Measurements from ENCODE around the gene NIM1K. TPM values are rescaled to one million over a fixed set of nuclear protein-coding genes. Genes with fewer than 3 reads are reported as not detected.

The NIM1K gene
- total RNA-seq, 1 donor from 2014 or later, result 0.25 TPM

- intact Hi-C loops (cut with micrococcal nuclease), result no loop called here
- H3K4me3 ChIP-seq, result no peak overlapping the region
- H3K36me3 ChIP-seq, result peaks cover 23% of the 10 kb centered on the region
- no peak for DNase-seq
- H3K27ac ChIP-seq (replicated peaks), result no peak overlapping the region
- no peaks in the 10 kb centered on the region for H3K27me3 ChIP-seq (ENCODE audit: low read depth)
- H3K4me1 ChIP-seq, result peaks cover 25% of the 10 kb centered on the region
- H3K9me3 ChIP-seq (replicated peaks), result no peaks in the 10 kb centered on the region
- TF ChIP-seq CTCF (IDR thresholded peaks at IDR 0.05; ENCODE audit: borderline replicate concordance), result no peak
Observed at GRCh38 chr5:43150075-43150474, 42.0 kb upstream of the NIM1K start.

- H3K36me3 ChIP-seq, result peaks cover 22% of the 10 kb centered on the region
- intact Hi-C loops (cut with micrococcal nuclease), result no loop called here
- peaks cover 31% of the 10 kb centered on the region for H3K4me1 ChIP-seq
- H3K27ac ChIP-seq (replicated peaks), result no peak overlapping the region
- H3K27me3 ChIP-seq (ENCODE audit: low read depth), result no peaks in the 10 kb centered on the region
- no peak overlapping the region for H3K4me3 ChIP-seq
- no peak for TF ChIP-seq CTCF (IDR thresholded peaks at IDR 0.05; ENCODE audit: borderline replicate concordance)
- no peaks in the 10 kb centered on the region for H3K9me3 ChIP-seq (replicated peaks)
- no peak for DNase-seq
Observed at GRCh38 chr5:43150748-43151147, 41.3 kb upstream of the NIM1K start.

DNA sequence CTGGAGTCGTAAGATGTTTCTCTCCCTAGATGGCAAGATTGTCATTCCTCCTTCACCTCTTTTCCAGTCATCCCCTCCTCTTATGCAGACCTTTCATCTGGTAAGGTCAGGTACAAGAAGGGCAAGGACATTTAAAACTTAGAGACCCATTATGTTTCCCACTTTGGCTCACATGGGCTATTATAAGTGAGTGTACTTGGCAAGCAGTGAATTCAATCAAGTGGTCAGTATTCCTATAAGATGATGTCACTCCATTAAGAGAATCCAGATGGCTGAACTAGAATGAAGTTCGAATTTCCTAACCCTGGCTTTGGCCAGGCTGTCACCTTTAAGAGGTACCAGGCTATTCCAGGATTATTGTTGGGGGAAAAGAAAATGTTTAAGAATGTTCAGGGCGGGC lies 39.1 kb upstream of the NIM1K start:
- TF ChIP-seq CTCF (IDR thresholded peaks at IDR 0.05; ENCODE audit: borderline replicate concordance), result no peak
- Histone ChIP-seq H3K27me3 (ENCODE audit: low read depth) (no peaks in the 10 kb centered on the region), H3K27ac (replicated peaks) (no peak overlapping the region), H3K4me1 (peaks cover 38% of the 10 kb centered on the region), H3K36me3 (peaks cover 8% of the 10 kb centered on the region), H3K4me3 (no peak overlapping the region), H3K9me3 (replicated peaks) (no peaks in the 10 kb centered on the region)
- no peak for DNase-seq
- intact Hi-C loops (cut with micrococcal nuclease), result no loop called here

DNA sequence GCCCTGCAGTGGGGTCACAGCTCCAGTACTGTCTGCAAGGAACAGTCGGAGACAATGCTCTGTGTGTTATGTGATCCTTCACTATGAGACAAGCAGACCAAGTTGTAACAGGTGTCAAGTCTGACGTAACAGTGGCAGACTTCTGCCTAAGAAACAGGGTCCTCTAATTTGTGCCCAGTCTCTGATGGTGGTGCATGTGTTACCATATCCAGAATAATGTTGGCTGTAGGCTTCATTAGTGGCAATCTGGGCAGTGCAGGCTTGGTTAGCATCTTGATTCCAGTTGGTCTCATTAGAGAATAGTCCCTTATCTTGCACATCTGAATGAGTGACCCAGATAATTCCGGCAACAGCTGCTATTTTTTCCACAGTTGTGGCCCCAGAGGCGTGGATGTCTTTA lies 37.6 kb upstream of the NIM1K start:
- no peaks in the 10 kb centered on the region for H3K27me3 ChIP-seq (ENCODE audit: low read depth)
- H3K4me1 ChIP-seq, result peaks cover 38% of the 10 kb centered on the region
- DNase-seq, result no peak
- no peak for TF ChIP-seq CTCF (IDR thresholded peaks at IDR 0.05; ENCODE audit: borderline replicate concordance)
- peaks cover 8% of the 10 kb centered on the region for H3K36me3 ChIP-seq
- no peak overlapping the region for H3K4me3 ChIP-seq
- H3K9me3 ChIP-seq (replicated peaks), result no peaks in the 10 kb centered on the region
- H3K27ac ChIP-seq (replicated peaks), result no peak overlapping the region
- intact Hi-C loops (cut with micrococcal nuclease), result no loop called here

GRCh38 chr5:43155394-43156096 lies 36.5 kb upstream of the NIM1K start:
- H3K27ac ChIP-seq (replicated peaks), result no peak overlapping the region

More at GRCh38 chr5:43155394-43156096, 36.5 kb upstream of the NIM1K start:
- DNase-seq, result no peak
- Histone ChIP-seq H3K4me1 (peaks cover 38% of the 10 kb centered on the region), H3K9me3 (replicated peaks) (no peaks in the 10 kb centered on the region), H3K36me3 (peaks cover 6% of the 10 kb centered on the region), H3K4me3 (no peak overlapping the region), H3K27me3 (ENCODE audit: low read depth) (no peaks in the 10 kb centered on the region)
- intact Hi-C loops (cut with micrococcal nuclease), result no loop called here
- TF ChIP-seq CTCF (IDR thresholded peaks at IDR 0.05; ENCODE audit: borderline replicate concordance), result no peak
